C4-2B (cell line): ENCODE results near the gene CREB5.

Source experiments
- ZFX ChIP-seq: fragments of 450-650 bp; IDR thresholded peaks from 2 replicates; pipeline ENCODE4 v1.6.1; 2017
- TF ChIP-seq, protein P1 (sequence below): fragments of 450-650 bp; conservative IDR thresholded peaks from 2 replicates; pipeline ENCODE4 v1.5.1; 2017; ENCODE audit warnings: mild to moderate bottlenecking

DNA sequence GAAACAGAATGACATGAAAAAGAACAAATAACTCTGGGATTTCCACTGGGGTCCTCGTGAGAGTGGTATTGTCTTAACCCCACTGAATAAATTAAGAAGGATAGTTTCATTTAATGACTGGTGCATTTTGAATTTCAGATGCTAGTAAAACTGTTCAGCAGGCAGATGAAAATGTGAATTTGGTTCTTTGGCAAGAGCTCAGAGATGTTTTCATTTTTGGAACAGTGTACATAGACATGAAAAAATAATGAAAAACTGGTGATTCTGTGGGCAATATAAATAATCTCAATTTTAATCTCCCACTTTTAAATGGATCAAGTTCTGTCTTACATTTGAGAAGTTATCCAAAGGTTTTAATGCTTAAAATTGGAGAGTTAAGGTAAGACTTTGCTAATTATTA is 461.7 kb downstream of the CREB5 start:
- TF ChIP-seq, protein P1, sequence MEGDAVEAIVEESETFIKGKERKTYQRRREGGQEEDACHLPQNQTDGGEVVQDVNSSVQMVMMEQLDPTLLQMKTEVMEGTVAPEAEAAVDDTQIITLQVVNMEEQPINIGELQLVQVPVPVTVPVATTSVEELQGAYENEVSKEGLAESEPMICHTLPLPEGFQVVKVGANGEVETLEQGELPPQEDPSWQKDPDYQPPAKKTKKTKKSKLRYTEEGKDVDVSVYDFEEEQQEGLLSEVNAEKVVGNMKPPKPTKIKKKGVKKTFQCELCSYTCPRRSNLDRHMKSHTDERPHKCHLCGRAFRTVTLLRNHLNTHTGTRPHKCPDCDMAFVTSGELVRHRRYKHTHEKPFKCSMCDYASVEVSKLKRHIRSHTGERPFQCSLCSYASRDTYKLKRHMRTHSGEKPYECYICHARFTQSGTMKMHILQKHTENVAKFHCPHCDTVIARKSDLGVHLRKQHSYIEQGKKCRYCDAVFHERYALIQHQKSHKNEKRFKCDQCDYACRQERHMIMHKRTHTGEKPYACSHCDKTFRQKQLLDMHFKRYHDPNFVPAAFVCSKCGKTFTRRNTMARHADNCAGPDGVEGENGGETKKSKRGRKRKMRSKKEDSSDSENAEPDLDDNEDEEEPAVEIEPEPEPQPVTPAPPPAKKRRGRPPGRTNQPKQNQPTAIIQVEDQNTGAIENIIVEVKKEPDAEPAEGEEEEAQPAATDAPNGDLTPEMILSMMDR: no peak
- no peak for TF ChIP-seq ZFX
